Colonic mucosa (tissue), 4 donors: ENCODE measurements around the gene ATF6. TPM values are rescaled to one million over a fixed set of nuclear protein-coding genes. Genes with fewer than 3 reads are reported as not detected.

Source experiments
- DNase-seq: peaks from one replicate; pipeline ENCODE4 v3.0.0-alpha.2; 2020
- H3K27ac ChIP-seq: fragments of 200-600 bp; one replicate; pipeline ENCODE4 v1.8.0; 2021
- H3K27me3 ChIP-seq: fragments of 200-600 bp; one replicate; pipeline ENCODE4 v1.8.0; 2021
- H3K36me3 ChIP-seq: fragments of 200-600 bp; one replicate; pipeline ENCODE4 v1.8.0; 2021
- H3K4me1 ChIP-seq: fragments of 200-600 bp; one replicate; pipeline ENCODE4 v1.8.0; 2021; ENCODE audit warnings: mild to moderate bottlenecking
- H3K4me3 ChIP-seq: fragments of 200-600 bp; one replicate; pipeline ENCODE4 v1.8.0; 2021
- H3K9ac ChIP-seq, 2 donors: one replicate each; pipeline ENCODE4 v1.7.0; 2013; ENCODE audit warnings: control low read depth in 2 of 2, low read depth in 2 of 2, low read length in 2 of 2
- H3K9me3 ChIP-seq: fragments of 200-600 bp; one replicate; pipeline ENCODE4 v1.8.0; 2021
- intact Hi-C: fragments of 100-400 bp; cut with DNase I; formaldehyde crosslinking; loops from one replicate; pipeline ENCODE4 v1.14.1; 2022
- total RNA-seq, 2 donors: library from RNA; stranded (reverse); fragmentation: NEBNext Ultra II Directional in 1 of 2; extraction: Animal tissue kit (Norgen Biotek cat#: 25700) in 1 of 2; gene quantifications; one replicate each; pipeline ENCODE4 v1.2.1, GENCODE V29; 2021
- TF ChIP-seq, protein P1 (sequence below): fragments of 200-600 bp; IDR thresholded peaks from one replicate; pipeline ENCODE4 v1.8.0; 2022; ENCODE audit warnings: antibody characterized with exemption, mild to moderate bottlenecking
- donor health status: healthy.
- donor health status: DM: no; HTN: no; CAD: no.
- donor health status: DM: no; HTN: no; CAD: no.

ATF6 gene
- total RNA-seq, 2 donors from 2014 or later = 19.6 to 24.2 TPM

DNA sequence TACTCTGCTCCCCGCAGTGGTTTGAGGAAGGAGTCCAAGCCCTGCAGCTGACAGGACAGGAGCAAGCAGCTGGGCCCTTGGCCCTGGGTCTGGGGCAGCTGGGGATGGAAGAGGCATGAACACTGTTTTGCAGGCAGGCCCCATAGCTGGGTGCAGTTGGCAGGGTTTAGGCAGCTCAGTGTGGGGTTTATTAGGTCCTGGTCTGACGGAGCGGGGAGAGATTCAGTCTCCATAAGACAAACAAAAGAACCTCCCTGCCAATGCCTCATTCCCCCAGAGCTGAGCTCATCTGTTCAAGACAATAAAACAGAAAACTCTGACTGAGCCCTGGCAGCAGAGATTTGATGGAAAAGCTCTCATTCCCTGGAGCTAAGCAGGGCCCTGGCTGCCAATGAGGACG is 220.2 kb downstream of the ATF6 start:
- Histone ChIP-seq H3K27ac (no peak overlapping the region), H3K4me1 (no peaks in the 10 kb centered on the region)
- DNase-seq = no peak

DNA sequence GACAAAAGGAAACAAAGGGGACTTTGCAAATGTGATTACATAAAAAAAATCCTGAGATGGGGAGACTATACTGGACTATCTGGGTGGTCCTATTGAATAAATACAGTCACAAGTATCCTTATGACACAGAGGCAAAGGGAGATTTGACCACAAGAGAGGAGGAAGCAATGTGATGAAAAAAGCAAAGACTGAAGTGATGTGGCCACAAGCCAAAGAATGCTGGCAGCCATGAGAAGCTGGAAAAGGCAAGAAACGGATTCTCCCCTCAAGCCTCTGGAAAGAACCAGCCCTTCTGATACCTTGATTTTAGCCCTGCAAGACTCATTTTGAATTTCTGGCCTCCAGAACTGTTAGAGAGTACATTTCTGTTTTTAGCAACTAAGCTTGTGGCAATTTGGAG is 221.2 kb downstream of the ATF6 start:
- H3K4me1 ChIP-seq = no peaks in the 10 kb centered on the region
- TF ChIP-seq, protein P1, sequence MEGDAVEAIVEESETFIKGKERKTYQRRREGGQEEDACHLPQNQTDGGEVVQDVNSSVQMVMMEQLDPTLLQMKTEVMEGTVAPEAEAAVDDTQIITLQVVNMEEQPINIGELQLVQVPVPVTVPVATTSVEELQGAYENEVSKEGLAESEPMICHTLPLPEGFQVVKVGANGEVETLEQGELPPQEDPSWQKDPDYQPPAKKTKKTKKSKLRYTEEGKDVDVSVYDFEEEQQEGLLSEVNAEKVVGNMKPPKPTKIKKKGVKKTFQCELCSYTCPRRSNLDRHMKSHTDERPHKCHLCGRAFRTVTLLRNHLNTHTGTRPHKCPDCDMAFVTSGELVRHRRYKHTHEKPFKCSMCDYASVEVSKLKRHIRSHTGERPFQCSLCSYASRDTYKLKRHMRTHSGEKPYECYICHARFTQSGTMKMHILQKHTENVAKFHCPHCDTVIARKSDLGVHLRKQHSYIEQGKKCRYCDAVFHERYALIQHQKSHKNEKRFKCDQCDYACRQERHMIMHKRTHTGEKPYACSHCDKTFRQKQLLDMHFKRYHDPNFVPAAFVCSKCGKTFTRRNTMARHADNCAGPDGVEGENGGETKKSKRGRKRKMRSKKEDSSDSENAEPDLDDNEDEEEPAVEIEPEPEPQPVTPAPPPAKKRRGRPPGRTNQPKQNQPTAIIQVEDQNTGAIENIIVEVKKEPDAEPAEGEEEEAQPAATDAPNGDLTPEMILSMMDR = no peak
- no peak overlapping the region for H3K27ac ChIP-seq
- H3K4me3 ChIP-seq = no peak overlapping the region
- no peaks in the 10 kb centered on the region for H3K36me3 ChIP-seq
- H3K9ac ChIP-seq = no peak overlapping the region
- intact Hi-C loops = no loop called here
- DNase-seq = no peak
- H3K9me3 ChIP-seq = no peaks in the 10 kb centered on the region
- H3K27me3 ChIP-seq = no peaks in the 10 kb centered on the region

More for the DNA sequence above, 220.2 kb downstream of the ATF6 start:
- H3K9me3 ChIP-seq = no peaks in the 10 kb centered on the region
- no peaks in the 10 kb centered on the region for H3K27me3 ChIP-seq
- TF ChIP-seq, protein P1 = no peak
- H3K36me3 ChIP-seq = no peaks in the 10 kb centered on the region
- no peak overlapping the region for H3K9ac ChIP-seq
- H3K4me3 ChIP-seq = no peak overlapping the region
- intact Hi-C loops = no loop called here

DNA sequence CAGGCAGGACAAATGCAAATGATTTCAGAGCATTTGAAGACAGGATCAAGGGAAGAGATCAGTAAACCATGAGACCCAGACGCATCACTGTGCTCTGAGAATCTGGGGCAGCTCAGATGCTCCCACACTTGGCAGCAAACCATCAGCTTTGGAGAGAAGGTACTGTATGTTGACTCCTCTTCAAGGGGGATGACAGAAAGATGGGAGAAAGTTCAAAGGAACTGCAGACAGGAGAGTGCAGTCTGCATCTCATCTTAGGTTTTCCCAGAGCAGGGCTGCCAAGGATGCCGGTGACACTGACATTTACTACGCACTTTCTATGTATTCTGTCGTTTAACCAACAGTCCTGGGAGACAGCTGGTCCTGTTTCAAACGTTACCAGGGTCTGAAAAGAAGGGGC is 221.8 kb downstream of the ATF6 start:
- intact Hi-C loops = no loop called here

DNA sequence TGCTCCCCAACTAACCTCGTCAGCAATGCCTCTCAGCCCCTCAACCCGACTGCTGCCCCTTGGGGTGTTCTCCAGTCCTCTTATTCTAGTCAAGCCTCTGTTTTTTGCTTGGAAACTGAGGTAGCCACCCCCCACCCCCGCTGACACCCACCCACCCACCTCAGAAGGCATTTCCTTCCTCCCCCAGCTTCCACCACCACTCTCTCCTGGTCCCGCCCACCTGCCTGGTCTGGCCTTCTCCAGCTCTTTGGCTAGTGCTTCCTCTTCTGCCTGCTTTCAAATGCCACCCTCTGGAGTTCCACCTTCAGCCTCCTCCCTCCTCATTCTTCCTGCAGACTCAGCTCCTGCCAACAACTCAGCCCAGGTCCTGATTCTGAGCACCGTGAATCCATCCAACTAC is 222.3 kb downstream of the ATF6 start:
- no peaks in the 10 kb centered on the region for H3K4me1 ChIP-seq
- intact Hi-C loops = no loop called here

More for the DNA sequence above, 221.8 kb downstream of the ATF6 start:
- no peak overlapping the region for H3K4me3 ChIP-seq
- H3K9ac ChIP-seq = no peak overlapping the region
- no peaks in the 10 kb centered on the region for H3K4me1 ChIP-seq
- DNase-seq = no peak
- no peak overlapping the region for H3K27ac ChIP-seq
- H3K9me3 ChIP-seq = no peaks in the 10 kb centered on the region
- TF ChIP-seq, protein P1 = no peak
- H3K27me3 ChIP-seq = no peaks in the 10 kb centered on the region
- no peaks in the 10 kb centered on the region for H3K36me3 ChIP-seq

DNA sequence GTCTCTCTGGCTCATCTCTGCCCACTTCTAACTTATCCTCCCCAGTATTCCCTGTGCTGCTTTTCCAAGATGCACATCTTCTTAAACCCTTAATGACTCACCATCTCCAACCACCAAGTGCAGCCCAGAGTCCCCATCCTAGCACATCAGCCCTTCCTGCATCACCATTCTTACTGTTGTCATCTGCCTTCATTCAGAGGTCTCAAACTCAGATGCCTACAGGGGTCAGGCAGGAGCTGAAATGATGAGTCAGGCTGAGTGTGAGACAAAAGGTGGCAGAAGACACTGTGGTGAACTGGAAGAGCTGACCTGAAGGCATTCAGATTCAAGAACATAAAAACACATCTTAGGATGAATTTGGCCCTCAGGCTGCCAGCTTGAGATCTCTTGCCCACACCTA is 223.0 kb downstream of the ATF6 start:
- H3K27me3 ChIP-seq = no peaks in the 10 kb centered on the region
- H3K4me1 ChIP-seq = no peaks in the 10 kb centered on the region
- no peaks in the 10 kb centered on the region for H3K9me3 ChIP-seq
- no peak for DNase-seq
- H3K9ac ChIP-seq = no peak overlapping the region
- TF ChIP-seq, protein P1 = no peak
- no peak overlapping the region for H3K4me3 ChIP-seq
- H3K36me3 ChIP-seq = no peaks in the 10 kb centered on the region
- intact Hi-C loops = no loop called here
- H3K27ac ChIP-seq = no peak overlapping the region

More for the DNA sequence above, 222.3 kb downstream of the ATF6 start:
- Histone ChIP-seq H3K9me3 (no peaks in the 10 kb centered on the region), H3K27me3 (no peaks in the 10 kb centered on the region), H3K9ac (no peak overlapping the region), H3K27ac (no peak overlapping the region), H3K36me3 (no peaks in the 10 kb centered on the region), H3K4me3 (no peak overlapping the region)
- TF ChIP-seq, protein P1 = no peak
- DNase-seq = no peak

DNA sequence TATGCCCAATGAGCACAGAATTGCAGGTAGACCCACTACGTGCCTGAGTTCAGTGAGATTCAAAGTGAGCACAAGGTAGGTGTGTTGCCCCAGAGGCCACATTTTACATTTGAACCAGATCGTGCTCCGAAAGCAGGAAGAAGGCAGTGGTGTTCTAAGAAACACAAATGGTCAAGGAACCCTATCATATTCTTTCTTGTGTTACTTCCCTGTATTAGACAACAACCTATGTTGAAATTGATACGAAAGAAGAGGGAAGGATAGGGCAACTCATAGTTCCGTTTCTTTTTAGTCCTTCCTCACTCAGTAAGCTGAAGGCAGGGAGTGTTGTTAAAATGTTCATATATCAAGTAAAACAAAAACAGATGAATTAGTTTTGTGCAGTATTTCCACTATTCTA is 223.7 kb downstream of the ATF6 start:
- no peak overlapping the region for H3K27ac ChIP-seq
- H3K27me3 ChIP-seq = no peaks in the 10 kb centered on the region
- H3K9ac ChIP-seq = no peak overlapping the region
- no peak overlapping the region for H3K4me3 ChIP-seq
- H3K4me1 ChIP-seq = no peaks in the 10 kb centered on the region
- DNase-seq = no peak
- H3K36me3 ChIP-seq = no peaks in the 10 kb centered on the region
- intact Hi-C loops = no loop called here
- H3K9me3 ChIP-seq = no peaks in the 10 kb centered on the region
- TF ChIP-seq, protein P1 = no peak
